HG03432 (cell line): Measurements from ENCODE around the gene DOLK.
A peak's percentile ranks its signal among the peaks of the same experiment; 100 is the strongest.

Experiments used
- ATAC-seq: cut with Tn5 transposase; IDR thresholded peaks from one replicate; pipeline ENCODE4 v1.9.1; 2021; ENCODE audit warnings: mild to moderate bottlenecking, moderate library complexity; ENCODE audit not compliant: unreplicated experiment

The DOLK gene

GRCh38 chr9:128909859-128910258 is 37.5 kb downstream of the DOLK start:
- no peak for ATAC-seq

GRCh38 chr9:128908372-128908771 is 39.0 kb downstream of the DOLK start:
- no peak for ATAC-seq

- no peak for ATAC-seq
Measured at GRCh38 chr9:128906741-128907140, 40.7 kb downstream of the DOLK start.

- ATAC-seq, result no peak
Measured at GRCh38 chr9:128905964-128906363, 41.4 kb downstream of the DOLK start.

GRCh38 chr9:128903871-128904620 is 43.4 kb downstream of the DOLK start:
- ATAC-seq, result no peak

- no peak for ATAC-seq
Measured at GRCh38 chr9:128903079-128903461, 44.3 kb downstream of the DOLK start.

- peak; percentile 84 for ATAC-seq
Measured at GRCh38 chr9:128902351-128903078, 44.9 kb downstream of the DOLK start.

- ATAC-seq, result peak; percentile 5
Measured at GRCh38 chr9:128901822-128902221, 45.6 kb downstream of the DOLK start.

- ATAC-seq, result no peak
Measured at GRCh38 chr9:128901379-128901778, 46.0 kb downstream of the DOLK start.

- no peak for ATAC-seq
Measured at GRCh38 chr9:128899566-128900322, 47.7 kb downstream of the DOLK start.

GRCh38 chr9:128898845-128899565 is 48.4 kb downstream of the DOLK start:
- ATAC-seq, result no peak

GRCh38 chr9:128898382-128898781 is 49.0 kb downstream of the DOLK start:
- no peak for ATAC-seq

- ATAC-seq, result no peak
Measured at GRCh38 chr9:128895556-128895955, 51.8 kb downstream of the DOLK start.
